Peyer's patch (tissue), 4 donors: ENCODE data around the gene NBR1.
"Not testable (repeated sequence)": the region's sequence is repeated elsewhere in the genome, so short reads cannot be mapped to it uniquely, and the experiment has no call there.

ENCODE experiments used
- CTCF ChIP-seq, 6 experiments: fragments of 450-650 bp in 4 of 6; fragments of 200-600 bp in 2 of 6; sonication (generic) in 1 of 6; IDR thresholded peaks; one replicate each; pipeline ENCODE4 v1.5.1; 2017 to 2019; ENCODE audit warnings: antibody characterized with exemption in 6 of 6, mild to moderate bottlenecking in 3 of 6, moderate library complexity in 1 of 6
- POLR2A ChIP-seq, 2 donors: fragments of 450-650 bp; IDR thresholded peaks; one replicate each; pipeline ENCODE4 v1.5.1; 2017; ENCODE audit warnings: antibody characterized with exemption in 2 of 2, mild to moderate bottlenecking in 2 of 2, moderate library complexity in 2 of 2

- TF ChIP-seq POLR2A, CTCF (IDR thresholded peaks at IDR 0.05): not testable (repeated sequence)
Observed at GRCh38 chr17:43153197-43153835, 17.7 kb upstream of the NBR1 start.
